GM12875 (cell line): Measurements from ENCODE around the gene PDE12.

ENCODE experiments used
- H3K4me3 ChIP-seq: one replicate; pipeline ENCODE4 v1.5.1; 2011; ENCODE audit warnings: low read depth, low read length, control low read depth
- CTCF ChIP-seq: IDR thresholded peaks from 2 replicates; pipeline ENCODE4 v1.5.1; 2011; ENCODE audit warnings: low read depth, mild to moderate bottlenecking, control low read depth, inconsistent platforms, low read length, moderate library complexity, borderline replicate concordance; ENCODE audit not compliant: insufficient read depth

PDE12 gene

GRCh38 chr3:57570878-57571277 lies 14.8 kb downstream of the PDE12 start:
- TF ChIP-seq CTCF: no peak
- no peak overlapping the region for H3K4me3 ChIP-seq

GRCh38 chr3:57572096-57572495 lies 16.0 kb downstream of the PDE12 start:
- no peak for TF ChIP-seq CTCF
- no peak overlapping the region for H3K4me3 ChIP-seq

- TF ChIP-seq CTCF: no peak
- H3K4me3 ChIP-seq: no peak overlapping the region
Observed at GRCh38 chr3:57575966-57576626, 20.0 kb downstream of the PDE12 start.

GRCh38 chr3:57577801-57578200 lies 21.7 kb downstream of the PDE12 start:
- no peak overlapping the region for H3K4me3 ChIP-seq
- TF ChIP-seq CTCF: no peak

- H3K4me3 ChIP-seq: no peak overlapping the region
- TF ChIP-seq CTCF: peak; percentile 18; the same call in 1 of the 2 replicates
Observed at GRCh38 chr3:57582474-57583168, 26.5 kb downstream of the PDE12 start.

GRCh38 chr3:57583544-57583943 lies 27.5 kb downstream of the PDE12 start:
- TF ChIP-seq CTCF: no peak

GRCh38 chr3:57586778-57587177 lies 30.7 kb downstream of the PDE12 start:
- no peak for TF ChIP-seq CTCF
- H3K4me3 ChIP-seq: no peak overlapping the region

More at GRCh38 chr3:57583544-57583943, 27.5 kb downstream of the PDE12 start:
- H3K4me3 ChIP-seq: no peak overlapping the region
